ENCODE measurements around the gene BCL2L11.
A peak's percentile ranks its signal among the peaks of the same experiment; 100 is the strongest.

The BCL2L11 gene

DNA sequence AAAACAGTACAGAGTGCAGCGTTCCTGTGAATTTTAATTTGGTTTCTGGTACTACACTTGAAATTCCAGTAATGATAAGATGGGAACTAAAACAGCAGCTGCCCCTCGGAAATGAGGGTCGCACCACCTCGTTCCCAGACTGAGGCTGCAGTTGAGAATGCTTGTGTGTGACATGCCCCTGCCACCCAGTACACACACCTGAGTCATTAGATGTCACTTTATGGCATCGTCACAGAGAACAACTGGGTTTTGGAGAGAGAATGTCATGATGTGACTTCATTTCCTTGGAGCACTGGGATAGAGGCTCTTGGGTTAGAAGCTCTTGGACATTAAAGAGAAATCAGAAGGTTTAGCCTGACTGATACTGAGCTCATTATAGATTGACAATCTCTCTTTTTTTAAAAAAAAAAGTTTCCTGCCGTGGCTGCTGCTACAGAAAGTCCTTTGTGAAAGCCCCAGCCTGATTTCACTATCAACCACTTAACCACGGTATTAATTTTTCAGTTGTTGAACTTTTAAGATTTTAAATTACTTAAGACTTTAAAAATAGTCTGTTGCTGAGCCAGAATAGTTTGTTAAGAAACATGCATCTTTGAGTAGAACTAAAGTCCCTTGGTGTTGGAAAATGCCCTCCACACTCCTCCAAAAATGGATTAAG is 24.5 kb downstream of the BCL2L11 start:
- DNase-seq = no peak

DNA sequence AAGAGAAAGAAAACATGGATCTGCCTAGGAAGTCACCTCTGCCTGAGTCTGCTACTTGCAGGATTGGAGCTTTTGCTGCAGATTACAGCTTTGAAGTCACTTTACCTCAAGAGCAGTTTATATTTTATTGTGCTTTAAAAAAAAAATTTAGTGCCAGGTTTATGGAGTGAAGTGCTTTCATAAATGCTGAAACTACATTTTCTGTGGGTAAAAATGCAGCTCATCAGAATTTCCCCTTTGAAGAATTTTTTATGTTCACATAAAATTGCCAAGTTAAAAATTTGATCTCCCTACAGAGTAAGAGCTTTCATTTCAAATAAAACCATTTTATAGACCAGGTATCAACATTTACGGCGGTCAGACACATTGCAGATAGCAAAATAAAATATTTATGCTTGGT is 25.2 kb downstream of the BCL2L11 start:
- no peak for DNase-seq

DNA sequence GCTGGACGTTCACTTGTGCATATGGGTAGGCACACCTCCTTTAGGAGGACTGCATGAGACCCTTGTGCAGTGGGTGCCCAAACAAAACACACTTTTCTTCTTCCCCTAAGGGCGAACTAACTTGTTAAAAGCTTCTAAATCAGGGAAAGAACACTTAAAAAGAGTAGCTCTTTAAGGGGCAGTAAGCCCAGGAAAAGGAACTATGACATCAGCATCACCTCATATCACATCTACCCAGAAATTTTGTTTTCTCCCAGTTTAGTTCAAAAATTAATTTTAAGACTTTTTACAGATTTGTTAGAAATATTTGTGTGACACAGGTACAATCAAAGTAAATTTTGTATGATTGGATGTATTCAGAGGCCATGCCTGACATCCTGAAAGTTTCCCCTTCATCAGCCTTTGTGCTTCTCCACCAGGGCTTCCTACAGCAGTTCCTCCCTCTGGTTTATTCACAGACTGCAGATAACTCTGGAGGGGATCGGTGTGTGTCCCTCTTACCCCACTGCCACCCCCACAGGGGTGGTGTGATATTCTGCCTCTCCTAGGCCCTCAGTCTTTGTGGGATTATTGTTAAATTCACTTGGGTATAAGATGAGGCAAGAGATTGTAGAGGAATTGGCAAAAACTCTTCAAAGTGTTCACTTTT is 27.6 kb downstream of the BCL2L11 start:
- DNase-seq = no peak

DNA sequence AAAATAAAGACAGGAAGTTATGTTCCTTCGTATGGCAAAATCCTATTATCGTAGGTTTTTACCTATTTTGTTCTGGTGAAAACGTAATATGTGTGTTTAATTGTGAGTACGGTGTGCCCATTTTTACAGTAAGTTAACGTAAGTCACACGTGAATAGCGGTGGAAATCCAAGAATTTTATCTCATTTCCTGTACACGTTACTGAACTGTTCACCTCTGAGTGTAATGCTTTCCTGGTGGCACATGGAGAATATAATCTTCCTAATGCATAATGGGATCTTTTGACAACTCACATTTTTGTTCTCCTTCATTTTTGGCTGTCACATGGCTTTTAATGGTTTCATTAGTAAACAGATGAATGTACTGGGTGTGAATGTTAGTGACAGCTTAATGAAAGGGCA is 28.2 kb downstream of the BCL2L11 start:
- no peak for DNase-seq

DNA sequence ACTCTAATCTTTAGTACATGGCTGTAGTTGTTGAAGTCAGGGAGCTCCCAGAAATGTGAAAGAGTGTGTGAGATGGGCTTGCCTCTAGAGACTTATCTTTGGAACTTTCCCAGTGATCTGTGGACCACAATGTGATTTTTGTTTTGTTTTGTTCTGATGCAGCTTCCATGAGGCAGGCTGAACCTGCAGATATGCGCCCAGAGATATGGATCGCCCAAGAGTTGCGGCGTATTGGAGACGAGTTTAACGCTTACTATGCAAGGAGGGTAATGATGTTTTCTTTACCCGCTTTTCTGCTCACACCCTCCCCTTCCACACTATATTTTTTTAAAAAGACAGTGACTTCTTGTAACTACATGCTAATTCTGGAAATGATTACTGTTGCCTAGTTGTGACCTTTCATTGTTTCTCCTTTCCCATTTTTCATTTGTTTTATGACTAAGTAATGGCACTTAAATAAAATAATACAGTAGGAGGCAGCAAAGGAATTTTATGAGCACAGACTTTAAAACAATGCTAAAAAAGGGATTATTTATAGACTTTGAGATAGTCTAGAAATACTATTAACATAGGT is 29.3 kb downstream of the BCL2L11 start:
- no peak for DNase-seq

DNA sequence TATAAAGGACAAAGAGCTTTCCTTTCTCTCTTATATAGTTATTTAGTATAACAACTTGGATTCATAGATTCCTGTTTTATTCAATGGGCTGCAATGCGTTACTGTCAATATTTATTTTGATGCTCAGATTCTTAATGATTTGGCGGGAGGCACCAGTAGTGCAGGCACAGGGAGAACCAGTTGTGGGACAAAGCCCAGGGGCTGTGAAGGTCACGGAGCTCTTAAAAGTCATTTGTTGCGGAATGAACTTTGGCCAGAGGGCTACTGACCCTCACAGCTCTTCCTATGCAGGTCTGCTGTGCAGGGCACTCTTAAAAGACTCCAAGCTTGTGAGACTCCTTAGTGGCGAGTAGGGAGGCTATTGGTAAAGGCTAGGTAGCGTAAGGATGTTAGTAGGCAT is 34.0 kb downstream of the BCL2L11 start:
- DNase-seq = no peak

DNA sequence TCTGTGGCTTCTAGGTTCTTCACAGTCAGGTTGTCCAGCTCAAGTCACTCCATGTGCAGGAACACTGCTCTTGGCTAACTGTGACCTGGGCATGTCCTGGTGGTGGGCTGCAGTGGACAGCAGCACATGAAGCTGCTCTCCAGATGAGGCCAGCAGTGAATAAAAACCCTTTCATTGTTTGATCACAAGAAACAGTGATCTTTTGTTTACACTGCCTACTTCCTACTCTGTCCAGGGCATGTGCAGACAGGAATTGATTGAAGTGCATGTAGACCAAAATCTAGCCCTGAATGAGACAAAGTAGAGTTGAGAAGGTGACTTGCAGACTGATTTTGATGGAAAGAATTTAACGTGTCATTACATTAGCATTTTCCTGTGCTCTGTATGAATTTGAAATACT is 34.9 kb downstream of the BCL2L11 start:
- no peak for DNase-seq

DNA sequence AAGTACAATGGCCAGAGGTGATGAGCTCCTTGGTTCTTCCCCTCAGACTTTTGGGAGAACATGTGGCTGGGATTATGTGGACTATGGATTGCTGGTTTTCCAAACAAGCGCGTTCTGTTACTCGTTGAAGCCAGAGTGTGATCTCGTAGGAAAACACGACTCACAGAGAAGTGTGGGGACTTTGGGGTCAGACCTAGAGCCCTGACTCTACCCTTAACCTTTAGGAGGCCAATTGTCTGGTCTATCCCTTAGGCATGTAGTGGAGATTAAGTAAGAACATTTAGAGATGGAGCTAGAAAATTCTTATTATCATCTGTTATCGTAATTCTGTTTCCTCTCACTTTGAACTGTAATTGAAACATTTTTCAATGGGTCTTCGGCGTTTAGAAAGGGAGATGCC is 35.8 kb downstream of the BCL2L11 start:
- no peak for DNase-seq

DNA sequence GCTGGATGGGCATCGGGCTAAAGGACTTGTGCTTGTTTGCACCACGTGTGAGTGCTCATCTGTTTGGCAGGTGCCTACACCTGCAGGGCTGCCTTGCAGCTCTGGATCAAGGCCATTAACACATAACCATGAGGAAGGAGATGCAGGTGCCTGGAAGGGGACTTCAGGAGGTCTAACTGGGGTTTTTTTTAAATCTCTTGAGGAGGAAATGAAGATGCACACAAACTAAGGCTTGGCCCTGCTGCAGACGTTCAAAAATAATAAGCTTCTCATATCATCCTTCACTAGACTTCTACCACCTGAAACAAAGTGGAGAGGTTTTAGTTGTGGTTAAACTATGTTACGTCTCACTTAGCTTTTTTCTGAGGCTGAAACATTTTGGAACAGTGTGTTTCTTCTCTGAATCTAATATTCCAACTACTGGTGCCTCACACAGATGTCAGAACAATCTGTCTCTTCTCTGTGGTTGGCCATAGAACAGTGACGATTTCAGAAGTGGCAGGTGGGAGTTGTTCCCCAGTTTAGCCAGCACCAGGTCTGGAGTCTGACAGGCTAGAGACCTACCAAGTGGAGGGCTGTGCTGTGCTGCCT is 36.5 kb downstream of the BCL2L11 start:
- DNase-seq = no peak

DNA sequence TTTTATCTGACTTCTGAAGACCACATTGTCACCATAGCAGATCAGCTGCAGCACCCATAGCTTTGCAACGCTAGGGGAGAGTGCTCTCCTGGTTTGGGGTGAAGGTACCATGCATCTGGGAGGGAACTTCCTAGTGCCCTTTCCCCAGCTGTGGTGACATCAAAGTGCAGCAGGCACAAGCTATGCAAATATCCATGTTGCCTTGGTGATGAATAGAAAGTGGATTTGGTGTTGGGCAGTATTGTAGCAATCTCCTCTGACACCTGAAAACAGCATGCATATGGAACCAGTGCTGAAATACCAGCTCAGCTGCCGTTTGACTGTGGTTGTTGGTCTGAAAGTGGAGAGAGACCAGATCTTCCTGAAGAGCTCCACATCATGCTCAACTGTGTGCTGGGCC is 37.1 kb downstream of the BCL2L11 start:
- no peak for DNase-seq

DNA sequence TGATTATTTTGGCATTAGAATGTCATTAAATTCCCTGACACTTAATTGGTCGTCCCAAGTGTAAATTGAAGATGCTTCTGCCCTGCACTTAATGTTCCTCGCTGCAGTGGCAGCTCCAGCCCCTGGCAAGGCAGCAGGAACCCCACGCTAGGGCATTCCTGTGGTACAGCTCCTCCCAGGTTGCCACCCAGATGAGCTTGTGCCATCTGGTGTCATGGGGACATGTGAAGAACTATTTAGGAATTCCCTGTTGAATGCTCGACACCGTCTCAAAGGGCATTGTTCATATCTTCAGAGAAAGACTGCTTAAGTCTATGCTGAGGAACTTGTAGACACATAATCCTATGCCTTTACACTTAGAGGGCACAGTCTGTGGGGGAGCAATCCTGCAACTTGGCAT is 38.9 kb downstream of the BCL2L11 start:
- DNase-seq = no peak

DNA sequence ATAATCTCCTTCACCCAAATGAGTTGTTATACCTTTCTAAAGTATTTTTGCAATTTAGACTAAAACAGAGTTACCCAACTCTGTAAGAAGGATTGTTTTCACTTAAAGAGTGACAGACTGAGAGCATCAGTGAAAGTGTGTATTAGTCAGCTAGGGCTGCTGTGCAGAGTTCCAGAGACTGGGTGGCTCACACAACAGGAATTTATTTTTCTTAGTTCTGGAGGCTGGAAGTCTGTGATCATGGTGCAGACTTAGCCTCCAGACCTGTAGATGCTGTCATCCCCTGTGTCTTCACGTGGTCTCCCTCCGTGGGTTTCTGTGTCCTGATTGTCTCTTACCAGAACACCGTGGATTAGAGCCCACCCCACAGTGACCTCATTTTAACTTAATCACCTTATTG is 40.0 kb downstream of the BCL2L11 start:
- DNase-seq = no peak

DNA sequence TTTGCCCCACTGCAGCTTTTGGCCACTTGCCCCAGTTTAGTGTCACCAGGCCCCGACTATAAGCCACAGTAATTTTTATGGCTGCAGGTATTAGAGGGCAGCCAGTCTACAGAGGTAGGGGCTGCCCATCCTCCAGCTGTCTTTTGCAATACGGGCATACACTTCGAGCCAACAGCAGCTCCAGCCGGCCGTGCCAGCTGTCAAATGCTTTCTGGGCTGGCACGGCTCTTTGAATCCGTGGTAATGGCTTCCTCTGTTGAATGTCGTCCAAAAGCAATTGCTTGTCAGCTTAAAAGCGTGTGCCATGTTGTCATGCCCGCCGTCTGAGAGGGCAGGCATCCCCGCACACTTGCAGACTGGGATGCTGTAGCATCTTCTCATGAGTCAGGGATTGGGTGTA is 41.3 kb downstream of the BCL2L11 start:
- no peak for DNase-seq

DNA sequence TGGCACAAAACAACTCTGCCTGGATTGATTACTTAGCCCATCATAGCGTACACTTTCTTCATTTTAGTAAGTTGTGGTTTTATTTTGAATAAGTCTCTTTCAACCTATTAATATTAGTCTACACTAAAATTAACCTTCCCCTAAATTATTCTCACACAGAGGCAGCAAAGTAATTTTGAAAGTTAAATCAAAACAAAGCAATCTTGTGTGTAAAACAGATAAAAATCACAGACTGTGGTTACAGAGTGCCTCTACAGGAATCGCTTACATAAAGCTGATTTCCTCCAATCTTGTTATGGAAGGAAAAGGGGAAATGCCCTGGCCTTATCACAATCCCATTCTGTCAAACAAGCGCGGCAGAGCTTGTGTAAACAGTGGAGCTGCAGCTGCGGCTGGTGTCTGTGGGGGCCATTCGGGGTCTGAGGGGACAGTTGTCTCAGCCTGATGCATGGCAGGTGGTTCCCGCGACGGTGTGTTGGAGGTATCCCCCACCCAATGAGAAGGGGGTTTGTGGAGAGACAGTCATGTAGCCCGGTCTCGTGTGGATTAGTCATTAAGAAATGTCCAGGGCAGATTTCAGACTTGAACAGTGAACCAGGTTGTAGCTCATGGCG is 42.1 kb downstream of the BCL2L11 start:
- peak; percentile 62 for DNase-seq

DNA sequence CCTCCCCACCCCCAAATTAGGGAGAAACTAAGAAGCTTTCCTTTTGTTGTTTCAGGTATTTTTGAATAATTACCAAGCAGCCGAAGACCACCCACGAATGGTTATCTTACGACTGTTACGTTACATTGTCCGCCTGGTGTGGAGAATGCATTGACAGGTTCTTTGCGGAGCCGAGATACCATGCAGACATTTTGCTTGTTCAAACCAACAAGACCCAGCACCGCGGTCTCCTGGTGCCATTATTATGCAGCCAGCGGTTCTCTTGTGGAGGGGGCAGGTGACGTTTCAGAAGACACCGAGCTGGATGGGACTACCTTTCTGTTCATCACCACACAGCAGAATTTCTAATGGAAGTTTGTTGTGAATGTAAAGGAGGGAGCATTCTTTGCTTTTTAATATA is 43.4 kb downstream of the BCL2L11 start:
- DNase-seq = no peak

DNA sequence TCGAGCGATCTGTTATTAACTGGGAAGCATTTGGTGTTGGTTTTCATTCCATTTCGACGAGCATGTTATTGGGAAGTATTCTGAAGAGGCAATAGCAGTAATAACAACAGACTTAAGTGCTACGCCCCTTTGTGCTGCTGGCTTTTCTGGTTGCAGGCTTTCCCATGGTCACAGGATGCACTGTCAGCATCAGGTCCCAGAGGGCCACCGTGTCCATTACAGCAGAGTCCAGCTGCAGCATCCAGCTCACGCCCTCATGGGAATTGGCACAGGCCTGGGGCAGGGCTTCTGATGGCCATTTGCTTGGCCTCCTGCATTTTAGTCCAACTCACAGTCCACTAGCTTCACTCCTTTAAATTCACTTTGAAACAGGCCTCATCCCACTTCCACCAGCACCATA is 44.4 kb downstream of the BCL2L11 start:
- no peak for DNase-seq

DNA sequence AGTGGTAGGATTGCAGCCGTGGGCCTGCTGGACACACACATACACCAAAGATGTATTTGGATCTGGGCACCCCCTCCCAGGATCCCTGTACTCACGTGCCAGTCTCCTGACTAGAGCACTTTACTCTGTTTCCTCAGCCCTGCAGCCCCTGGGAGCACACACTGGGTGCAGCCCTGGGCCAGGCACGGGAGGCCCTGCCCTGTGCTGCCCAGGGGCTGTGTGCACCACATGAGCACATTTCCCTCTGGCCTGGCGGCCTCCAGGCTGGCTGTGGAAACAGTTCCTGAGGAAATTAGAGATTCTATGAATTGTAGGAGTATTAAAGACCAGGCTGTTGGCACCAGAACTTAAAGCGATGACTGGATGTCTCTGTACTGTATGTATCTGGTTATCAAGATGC is 45.4 kb downstream of the BCL2L11 start:
- no peak for DNase-seq

DNA sequence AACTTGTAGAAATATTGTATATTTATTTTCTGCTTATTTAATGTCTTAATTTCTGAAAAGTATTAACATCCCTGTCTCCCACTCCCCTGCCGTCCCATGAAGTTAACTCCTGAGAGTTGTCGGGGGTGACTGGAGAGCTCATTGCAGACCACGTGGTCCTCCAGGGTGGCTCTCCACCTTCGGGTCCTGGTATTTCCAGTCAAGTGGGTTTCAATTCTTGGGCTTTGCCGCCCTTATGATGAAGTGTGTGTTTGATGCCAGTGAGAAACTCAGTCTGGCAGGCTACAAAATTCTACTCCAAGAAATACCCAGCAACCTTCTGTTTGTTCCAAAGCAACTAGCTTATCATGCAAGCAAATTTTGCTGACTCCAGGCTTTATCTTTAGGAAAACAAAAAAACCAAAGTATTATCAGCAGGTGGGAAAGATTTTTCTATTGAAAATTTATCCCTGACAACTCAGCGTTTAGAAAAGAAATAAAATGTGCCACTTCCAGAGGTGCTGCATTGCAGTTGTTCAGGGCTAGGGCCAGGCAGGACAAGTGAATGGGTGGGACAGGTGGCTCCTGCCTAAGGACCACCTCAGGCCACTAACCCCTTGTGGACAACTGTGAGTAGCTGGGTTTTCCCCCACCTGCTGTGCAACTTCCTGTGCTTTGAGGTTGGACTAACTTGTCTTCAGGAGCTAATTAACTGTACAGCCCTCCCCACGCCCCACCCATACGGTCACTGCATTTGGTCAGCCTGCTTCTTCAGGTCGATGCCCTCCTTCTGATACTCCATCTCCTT is 46.6 kb downstream of the BCL2L11 start:
- DNase-seq = no peak

DNA sequence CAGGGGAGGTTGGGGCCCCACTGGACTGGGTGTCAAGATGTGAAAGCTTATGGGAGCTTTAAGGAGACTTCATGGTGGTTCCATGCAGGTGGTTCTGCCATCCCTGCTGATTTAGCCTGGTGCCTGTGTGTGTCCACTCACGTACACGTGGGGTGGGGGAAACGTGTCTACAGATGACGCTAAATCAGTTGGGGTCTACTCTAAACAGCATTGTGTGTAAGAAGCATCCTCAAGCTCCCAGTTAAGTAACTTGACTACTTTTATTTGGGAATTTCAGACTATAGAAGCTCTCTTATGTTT is 47.1 kb downstream of the BCL2L11 start:
- DNase-seq = no peak

DNA sequence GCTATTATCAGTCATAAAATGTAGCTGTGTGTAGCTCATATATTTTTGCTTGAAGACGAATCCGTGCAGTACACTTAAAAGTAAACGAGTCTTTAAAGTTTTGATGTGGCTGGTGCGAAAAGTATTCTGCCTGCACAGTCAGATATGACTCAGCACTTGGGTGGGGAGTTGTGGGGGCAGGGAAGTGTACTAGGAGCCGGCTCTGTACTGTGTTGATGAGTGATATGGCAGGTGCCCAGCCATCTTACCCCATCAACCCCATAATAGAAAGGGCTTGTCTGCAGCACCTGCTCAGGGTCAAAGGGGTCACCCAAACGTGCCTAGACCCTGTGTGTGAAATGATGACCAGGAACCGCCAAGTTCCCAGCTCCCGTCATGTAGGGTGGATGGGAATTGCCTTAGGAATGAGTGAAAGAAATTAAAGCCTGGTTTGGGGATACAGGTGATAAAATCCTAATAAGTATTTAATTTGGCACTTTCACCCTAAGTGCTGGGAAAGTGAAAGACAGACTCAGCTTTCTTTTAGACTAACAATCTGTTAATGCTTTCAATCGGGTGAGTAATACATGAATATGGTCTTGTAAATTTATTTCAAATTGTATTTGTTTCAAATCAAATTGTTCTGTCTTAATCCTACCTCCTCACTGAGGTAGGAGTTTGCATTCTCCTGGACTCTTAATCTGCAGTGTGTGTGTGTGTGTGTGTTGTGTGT is 48.0 kb downstream of the BCL2L11 start:
- DNase-seq = peak; percentile 21

DNA sequence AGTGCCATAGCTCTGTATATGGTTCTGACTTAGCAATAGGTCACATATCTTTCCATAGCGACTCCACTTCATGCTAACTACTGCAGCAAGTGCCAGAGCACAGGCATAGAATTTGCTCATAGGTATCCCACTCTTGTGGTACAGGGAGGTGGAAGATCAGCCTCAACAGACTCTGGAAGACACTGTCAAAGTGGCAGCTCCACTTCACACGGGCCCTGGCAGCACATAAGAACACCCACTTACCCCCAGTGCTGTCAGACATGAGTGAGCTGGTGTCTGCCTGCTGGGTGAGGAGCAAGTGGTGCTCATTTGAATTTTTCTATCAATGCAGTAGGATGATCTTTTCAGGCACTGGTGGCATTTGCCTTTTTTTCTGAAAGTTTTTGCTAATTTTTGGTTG is 48.6 kb downstream of the BCL2L11 start:
- no peak for DNase-seq

DNA sequence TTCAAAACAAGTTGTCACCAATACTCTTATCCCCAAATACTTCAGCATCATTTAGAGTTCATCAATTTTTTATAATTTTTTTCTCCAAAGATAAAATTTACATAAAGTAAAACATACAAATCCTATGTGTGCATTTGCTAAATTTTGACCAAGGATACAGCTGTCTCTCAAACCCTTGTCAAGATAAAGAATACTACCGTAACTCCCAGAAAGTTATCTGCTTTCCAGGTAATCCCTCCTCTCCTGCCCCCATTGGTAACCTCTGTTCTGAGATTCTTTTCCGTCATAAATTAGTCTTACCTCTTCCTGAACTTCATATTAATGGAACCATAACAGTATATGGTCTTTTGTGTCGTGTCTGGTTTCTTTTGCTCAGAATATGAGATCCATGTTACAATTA is 49.2 kb downstream of the BCL2L11 start:
- no peak for DNase-seq
